MCF 10A (cell line): Measurements from ENCODE around the gene LRRC3C. TPM values are rescaled to one million over a fixed set of nuclear protein-coding genes. Genes with fewer than 3 reads are reported as not detected.
A peak's percentile ranks its signal among the peaks of the same experiment; 100 is the strongest.

ENCODE experiments used
- BruUV-seq: library from RNA; stranded (reverse); fragments of 400-500 nt; replicated peaks from 2 replicates; lab custom pipeline; 2021; lab: Mats Ljungman, UMichigan
- CTCF ChIA-PET: fragments of 300-600 bp; sonication (Branson Sonifier 250); formaldehyde crosslinking; extraction: SDS; loops from one replicate; lab custom pipeline; 2021; ENCODE audit warnings: antibody characterized with exemption, inconsistent platforms; lab: Yijun Ruan, JAX
- POLR2A ChIA-PET: fragments of 300-600, 350-650 bp; sonication (Branson Sonifier 250); formaldehyde crosslinking; extraction: SDS; loops from one replicate; lab custom pipeline; 2020; ENCODE audit warnings: antibody characterized with exemption, inconsistent platforms; lab: Yijun Ruan, JAX
- DNase-seq: peaks from one replicate; pipeline ENCODE4 v3.0.0-alpha.2; 2018; ENCODE audit not compliant: unreplicated experiment
- H3K27ac Mint-ChIP-seq: one replicate; pipeline ENCODE4 v1.8.0; 2022; ENCODE audit warnings: mild to moderate bottlenecking, low read depth, mixed read lengths; ENCODE audit not compliant: unreplicated experiment
- H3K27me3 Mint-ChIP-seq: one replicate; pipeline ENCODE4 v1.8.0; 2022; ENCODE audit warnings: mixed read lengths; ENCODE audit not compliant: insufficient read depth, unreplicated experiment
- H3K36me3 Mint-ChIP-seq: one replicate; pipeline ENCODE4 v1.8.0; 2022; ENCODE audit warnings: mild to moderate bottlenecking, moderate library complexity, mixed read lengths; ENCODE audit not compliant: insufficient read depth, unreplicated experiment
- H3K4me1 Mint-ChIP-seq: one replicate; pipeline ENCODE4 v1.8.0; 2022; ENCODE audit warnings: mixed read lengths; ENCODE audit not compliant: insufficient read depth, unreplicated experiment
- H3K4me3 Mint-ChIP-seq: one replicate; pipeline ENCODE4 v1.8.0; 2022; ENCODE audit warnings: mild to moderate bottlenecking, moderate library complexity, mixed read lengths; ENCODE audit not compliant: unreplicated experiment
- H3K9me3 Mint-ChIP-seq: one replicate; pipeline ENCODE4 v1.8.0; 2022; ENCODE audit warnings: mixed read lengths; ENCODE audit not compliant: unreplicated experiment
- CTCF ChIP-seq: fragments of 200-600 bp; IDR thresholded peaks from one replicate; pipeline ENCODE4 v1.8.0; 2022; ENCODE audit warnings: antibody characterized with exemption, mild to moderate bottlenecking; ENCODE audit not compliant: unreplicated experiment
- intact Hi-C: fragments of 100-400 bp; cut with micrococcal nuclease; formaldehyde crosslinking; loops from 2 replicates; pipeline ENCODE4 v1.14.1; 2022
- total RNA-seq: library from RNA; stranded (reverse); gene quantifications from 2 replicates; pipeline ENCODE4 v1.2.3, GENCODE V29; 2022

Gene LRRC3C
- total RNA-seq, 1 experiment from 2014 or later = not detected

- DNase-seq = no peak
- Mint-ChIP-seq H3K36me3 (peaks cover 36% of the 10 kb centered on the region), H3K4me1 (peaks cover 26% of the 10 kb centered on the region), H3K9me3 (no peaks in the 10 kb centered on the region), H3K4me3 (peak overlapping the region; percentile 96), H3K27ac (peak overlapping the region; percentile 98), H3K27me3 (no peaks in the 10 kb centered on the region)
- CTCF ChIA-PET = interaction anchor here (0.7 to 5.8 kb wide), 14 partner anchors 10 to 1158 kb away, joined by 3 to 69 read pairs (median 4); partner anchors contain the start of gene GSDMA
- POLR2A ChIA-PET = interaction anchor here (0.6 to 4.9 kb wide), 31 partner anchors 12 to 1805 kb away, joined by 3 to 48 read pairs (median 5); partner anchors contain the start of genes CASC3, ERBB2, GSDMA and JUP
- BruUV-seq = no TSS peak
- TF ChIP-seq CTCF = no peak
- intact Hi-C loops = loop anchor here (2.0 kb wide), 2 partner anchors 40 to 358 kb away; no protein-coding TSS in a partner anchor
Measured at GRCh38 chr17:39981207-39981741, 53.7 kb downstream of the LRRC3C start.

- H3K4me1 Mint-ChIP-seq = peaks cover 26% of the 10 kb centered on the region
- H3K36me3 Mint-ChIP-seq = peaks cover 42% of the 10 kb centered on the region
- ChIA-PET CTCF (interaction anchor here (1.0 to 5.8 kb wide), 4 partner anchors 24 to 1159 kb away, joined by 3 to 69 read pairs (median 4); no protein-coding TSS in a partner anchor), POLR2A (interaction anchor here (0.5 to 4.9 kb wide), 19 partner anchors 11 to 1259 kb away, joined by 3 to 48 read pairs (median 4); partner anchors contain the start of genes CASC3, ERBB2, FBXL20 and MED24)
- no peak for TF ChIP-seq CTCF
- BruUV-seq = no TSS peak
- DNase-seq = no peak
- no peaks in the 10 kb centered on the region for H3K9me3 Mint-ChIP-seq
- peak overlapping the region; percentile 98 for H3K27ac Mint-ChIP-seq
- H3K4me3 Mint-ChIP-seq = peak overlapping the region; percentile 96
- intact Hi-C loops = loop anchor here (2.0 kb wide), 2 partner anchors 39 to 359 kb away; no protein-coding TSS in a partner anchor
- H3K27me3 Mint-ChIP-seq = no peaks in the 10 kb centered on the region
Measured at GRCh38 chr17:39981766-39982375, 54.3 kb downstream of the LRRC3C start.

GRCh38 chr17:39988206-39988810, 60.8 kb downstream of the LRRC3C start:
- Mint-ChIP-seq H3K4me1 (no peaks in the 10 kb centered on the region), H3K36me3 (peaks cover 98% of the 10 kb centered on the region), H3K4me3 (no peak overlapping the region), H3K27ac (no peak overlapping the region), H3K27me3 (no peaks in the 10 kb centered on the region), H3K9me3 (no peaks in the 10 kb centered on the region)
- intact Hi-C loops = no loop called here
- no TSS peak for BruUV-seq
- no peak for DNase-seq
- POLR2A ChIA-PET = no interaction called here
- TF ChIP-seq CTCF = no peak
- CTCF ChIA-PET = interaction anchor here (0.6 to 0.8 kb wide), 3 partner anchors 40 to 300 kb away, joined by 3 to 4 read pairs (median 4); no protein-coding TSS in a partner anchor

GRCh38 chr17:39994448-39994847, 66.9 kb downstream of the LRRC3C start:
- TF ChIP-seq CTCF = no peak
- BruUV-seq = no TSS peak
- ChIA-PET POLR2A (interaction anchor here (0.9 to 2.5 kb wide), 3 partner anchors 12 to 116 kb away, joined by 3 to 7 read pairs (median 7); partner anchors contain the start of gene PSMD3), CTCF (interaction anchor here (0.5 kb wide), 1 partner anchor 20 kb away, joined by 3 read pairs; no protein-coding TSS in a partner anchor)
- H3K27me3 Mint-ChIP-seq = no peaks in the 10 kb centered on the region
- DNase-seq = no peak
- no peak overlapping the region for H3K27ac Mint-ChIP-seq
- no peak overlapping the region for H3K4me3 Mint-ChIP-seq
- H3K36me3 Mint-ChIP-seq = peaks cover 76% of the 10 kb centered on the region
- intact Hi-C loops = no loop called here
- no peaks in the 10 kb centered on the region for H3K9me3 Mint-ChIP-seq
- peaks cover 13% of the 10 kb centered on the region for H3K4me1 Mint-ChIP-seq
